ENCODE measurements around the gene NUPR2. TPM values are rescaled to one million over a fixed set of nuclear protein-coding genes. Genes with fewer than 3 reads are reported as not detected.

The NUPR2 gene
- total and polyA plus RNA-seq, 2 experiments from 2014 or later, result not detected

DNA sequence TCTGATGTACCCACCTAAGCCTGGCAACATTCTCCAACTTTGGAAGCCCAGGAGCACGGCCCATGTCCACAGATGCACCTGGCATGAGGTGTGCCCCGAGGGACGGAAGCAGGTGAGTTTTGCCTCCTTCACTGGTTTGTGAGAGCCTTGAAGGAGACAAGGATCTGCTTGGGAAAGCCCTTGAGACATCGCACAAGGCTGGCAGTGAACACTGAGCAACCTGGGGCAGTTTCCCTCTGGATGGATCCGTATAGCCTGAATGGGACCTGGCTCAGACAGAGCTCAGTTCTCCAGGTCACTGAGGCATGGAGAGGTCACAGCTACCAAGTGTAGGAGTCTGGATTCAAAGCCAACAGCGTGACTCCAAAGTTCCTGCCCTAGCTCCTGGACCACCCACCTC is 8.8 kb upstream of the NUPR2 start (continued):
- TF ChIP-seq CTCF (conservative IDR thresholded peaks at IDR 0.05; ENCODE audit: low read depth in 2 of 2), result no peak
- TF ChIP-seq ZNF114 (CRISPR knock-in tag; IDR thresholded peaks at IDR 0.05), result no peak
- no peak for TF ChIP-seq ZNF462 (CRISPR knock-in tag; IDR thresholded peaks at IDR 0.05)
- no peak for TF ChIP-seq NANOG (IDR thresholded peaks at IDR 0.05; ENCODE audit: borderline replicate concordance)
- no peak for TF ChIP-seq STAT1 (IDR thresholded peaks at IDR 0.05; ENCODE audit: unreplicated experiment)

DNA sequence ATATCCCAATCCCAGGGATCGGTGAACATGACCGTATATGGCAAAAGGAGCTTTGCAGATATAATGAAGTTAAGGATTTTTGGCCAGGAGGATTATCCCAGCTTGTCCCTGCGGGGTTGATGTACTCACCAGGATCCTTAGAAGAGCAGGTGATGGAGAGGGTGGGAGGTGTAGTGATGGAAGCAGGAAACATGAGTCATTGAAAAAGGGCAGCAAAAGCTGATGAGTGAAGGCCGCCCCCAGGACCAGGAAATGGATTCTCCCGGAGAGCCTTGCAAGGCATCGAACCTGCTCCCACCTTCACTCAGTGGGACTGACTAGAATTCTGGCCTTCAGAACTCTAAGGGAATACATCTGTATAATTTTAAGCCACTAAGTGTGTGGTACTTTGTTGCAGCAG is 5.2 kb upstream of the NUPR2 start:
- Histone ChIP-seq H3K4me3 (no peak overlapping the region), H3K36me3 (ENCODE audit: insufficient read depth) (no peaks in the 10 kb centered on the region), H3K9me2 (ENCODE audit: insufficient read depth) (no peaks in the 10 kb centered on the region), H3K4me1 (ENCODE audit: insufficient read depth) (no peaks in the 10 kb centered on the region), H4K20me1 (replicated peaks; ENCODE audit: insufficient read depth) (no peaks in the 10 kb centered on the region), H3K27ac (ENCODE audit: low read depth) (no peak overlapping the region), H3F3A (replicated peaks; ENCODE audit: low read depth) (no peaks in the 10 kb centered on the region), H3K79me2 (replicated peaks; ENCODE audit: insufficient read depth) (no peaks in the 10 kb centered on the region), H3K4me2 (no peak overlapping the region), H3K27me3 (ENCODE audit: insufficient read depth) (no peaks in the 10 kb centered on the region), H2AFZ (no peak overlapping the region)
- H3K36me3 Mint-ChIP-seq (ENCODE audit: low read depth), result peaks cover 35% of the 10 kb centered on the region
- H3K4me1 Mint-ChIP-seq, result no peaks in the 10 kb centered on the region
- peaks cover 97% of the 10 kb centered on the region for H3K9me3 Mint-ChIP-seq
- DNase-seq (ENCODE audit: low spot score), result no peak
- ATAC-seq, result no peak
- H3K27me3 Mint-ChIP-seq (ENCODE audit: insufficient read depth, low read depth, poor library complexity), result peaks cover 7% of the 10 kb centered on the region
- H3K27ac Mint-ChIP-seq, result no peak overlapping the region
- no peak overlapping the region for H3K4me3 Mint-ChIP-seq
- TF ChIP-seq EZH2 (IDR thresholded peaks at IDR 0.05; ENCODE audit: low read depth, unreplicated experiment) (no peak), REST (IDR thresholded peaks at IDR 0.05; ENCODE audit: unreplicated experiment) (no peak), JUNB (IDR thresholded peaks at IDR 0.05; ENCODE audit: unreplicated experiment) (no peak), CTCF (conservative IDR thresholded peaks at IDR 0.05; ENCODE audit: low read depth in 2 of 2) (no peak), ZNF114 (CRISPR knock-in tag; IDR thresholded peaks at IDR 0.05) (no peak), POLR2AphosphoS5 (IDR thresholded peaks at IDR 0.05; ENCODE audit: low read depth) (no peak)

Measured in GM23338 (cell line).